ENCODE data around the gene C7orf25.

C7orf25 gene

DNA sequence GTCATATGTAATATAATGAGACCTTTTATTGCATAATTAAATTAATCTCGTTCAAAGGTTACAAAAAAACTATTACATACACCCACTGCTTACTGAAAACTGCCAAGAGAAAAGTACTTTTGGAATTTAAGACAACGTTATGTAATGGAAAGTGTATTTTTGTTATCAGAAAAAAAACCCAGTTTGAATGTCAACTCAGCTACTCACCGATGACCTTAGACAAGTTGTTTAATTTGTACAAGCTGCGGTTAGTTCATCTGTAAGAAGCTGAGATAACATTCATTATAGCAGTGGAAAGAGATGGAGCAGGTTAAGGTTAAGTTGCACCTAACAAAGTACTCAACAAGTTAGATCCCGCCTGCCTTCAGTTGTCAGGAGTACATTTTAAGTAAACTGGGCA, 19.0 kb upstream of the C7orf25 start:
- Histone ChIP-seq H3K4me1 (peaks cover 48% of the 10 kb centered on the region), H3K4me2 (peak overlapping the region; percentile 90), H4K20me1 (peaks cover 56% of the 10 kb centered on the region), H3K9me3 (no peaks in the 10 kb centered on the region), H3K9ac (peak overlapping the region; percentile 98), H3K36me3 (peaks cover 33% of the 10 kb centered on the region), H3K27me3 (no peaks in the 10 kb centered on the region), H3K27ac (peak overlapping the region; percentile 90), H3K4me3 (peak overlapping the region; percentile 99)
- TF ChIP-seq Cebpa-rat (IDR thresholded peaks at IDR 0.05): no peak

DNA sequence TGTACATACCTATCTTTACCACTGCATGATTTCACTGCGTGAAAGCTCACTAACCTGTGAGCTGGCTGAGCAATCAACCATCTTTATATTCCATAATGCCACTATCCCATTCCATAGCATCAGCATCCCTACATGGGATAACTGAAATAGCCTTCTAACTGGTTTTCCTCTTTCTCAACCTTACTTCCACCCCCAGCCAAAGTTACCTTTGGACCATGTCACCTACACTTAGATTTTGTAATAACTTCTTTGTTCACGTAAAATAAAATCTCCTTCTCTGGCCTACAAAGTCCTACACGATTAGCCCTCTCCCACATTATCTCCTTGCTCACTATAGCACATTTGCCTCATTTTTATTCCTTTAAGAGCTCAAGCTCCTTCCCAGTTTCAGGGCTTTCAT, 17.6 kb upstream of the C7orf25 start:
- Histone ChIP-seq H3K4me2 (peak overlapping the region; percentile 90), H3K4me3 (no peak overlapping the region), H3K27me3 (no peaks in the 10 kb centered on the region), H3K9ac (no peak overlapping the region; the same call in 1 of the 2 replicates), H3K9me3 (no peaks in the 10 kb centered on the region), H4K20me1 (peaks cover 71% of the 10 kb centered on the region), H3K4me1 (peaks cover 47% of the 10 kb centered on the region), H3K36me3 (peaks cover 36% of the 10 kb centered on the region), H3K27ac (no peak overlapping the region)
- TF ChIP-seq Cebpa-rat (IDR thresholded peaks at IDR 0.05): no peak

DNA sequence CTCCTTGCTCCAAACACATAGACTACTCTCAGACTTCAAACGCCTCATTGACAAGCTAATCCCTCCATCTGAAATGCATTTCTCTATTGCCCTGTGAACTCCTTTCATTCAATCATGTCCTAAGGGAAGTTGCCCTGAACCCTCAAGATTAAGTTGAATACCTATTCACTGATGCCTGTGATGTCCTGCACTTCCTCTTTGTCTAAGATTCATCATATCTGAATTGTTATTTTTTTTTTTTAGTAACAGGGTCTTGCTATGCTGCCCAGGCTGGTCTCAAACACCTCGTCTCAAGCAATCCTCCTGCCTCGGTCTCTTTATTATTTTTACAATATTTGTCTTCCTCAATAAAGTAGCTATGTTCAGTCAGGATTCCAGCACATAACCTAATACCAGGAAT, 16.9 kb upstream of the C7orf25 start:
- Histone ChIP-seq H3K4me1 (peaks cover 40% of the 10 kb centered on the region), H3K4me3 (no peak overlapping the region), H4K20me1 (peaks cover 77% of the 10 kb centered on the region), H3K9me3 (no peaks in the 10 kb centered on the region), H3K4me2 (peak overlapping the region; percentile 90), H3K36me3 (peaks cover 43% of the 10 kb centered on the region), H3K9ac (no peak overlapping the region), H3K27me3 (no peaks in the 10 kb centered on the region), H3K27ac (no peak overlapping the region)
- TF ChIP-seq Cebpa-rat (IDR thresholded peaks at IDR 0.05): no peak

DNA sequence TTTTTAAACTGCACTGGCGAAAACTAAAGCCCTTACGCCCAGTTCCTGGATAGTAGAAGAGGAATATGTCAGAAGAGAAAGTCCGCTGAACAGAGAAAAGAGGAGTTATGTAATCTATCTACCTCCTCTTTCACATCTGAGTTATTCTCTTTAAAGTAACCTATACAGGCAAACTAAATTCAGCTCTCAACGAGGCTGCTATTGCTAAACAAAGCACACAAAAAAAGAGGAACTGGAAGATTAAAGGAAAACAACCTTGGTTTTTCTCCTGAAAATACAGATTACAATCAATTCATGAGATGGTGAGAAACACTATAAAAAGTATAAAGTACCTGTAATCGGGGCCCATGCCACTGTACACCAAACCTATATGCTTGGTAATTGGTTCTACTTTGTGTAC, 14.3 kb upstream of the C7orf25 start:
- Histone ChIP-seq H3K9me3 (no peaks in the 10 kb centered on the region), H3K4me3 (no peak overlapping the region), H3K27ac (no peak overlapping the region), H3K36me3 (peaks cover 68% of the 10 kb centered on the region), H3K4me2 (no peak overlapping the region), H3K27me3 (no peaks in the 10 kb centered on the region), H4K20me1 (peaks cover 72% of the 10 kb centered on the region), H3K9ac (no peak overlapping the region), H3K4me1 (peaks cover 32% of the 10 kb centered on the region)
- no peak for TF ChIP-seq Cebpa-rat (IDR thresholded peaks at IDR 0.05)

DNA sequence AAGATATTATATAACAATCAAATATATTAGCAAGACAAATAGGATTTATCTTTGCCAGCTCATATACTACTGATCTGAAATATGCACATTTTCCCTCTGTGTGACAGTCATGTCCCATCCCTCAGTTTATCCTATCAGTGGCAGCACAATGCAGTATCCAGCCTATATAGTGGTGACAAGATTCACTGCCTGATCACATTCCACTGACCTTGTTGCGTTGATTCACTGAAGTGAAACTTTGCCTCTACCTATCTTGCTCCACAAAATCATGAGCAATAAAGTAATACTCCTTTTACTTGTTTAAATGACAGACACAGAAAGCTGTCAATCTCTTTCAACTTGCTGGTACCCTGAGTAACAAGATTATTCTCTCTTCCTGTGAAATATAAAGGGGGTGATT, 13.8 kb upstream of the C7orf25 start:
- Histone ChIP-seq H3K27me3 (no peaks in the 10 kb centered on the region), H4K20me1 (peaks cover 66% of the 10 kb centered on the region), H3K36me3 (peaks cover 74% of the 10 kb centered on the region), H3K9me3 (no peaks in the 10 kb centered on the region), H3K4me2 (no peak overlapping the region), H3K9ac (no peak overlapping the region), H3K27ac (no peak overlapping the region), H3K4me1 (peaks cover 28% of the 10 kb centered on the region), H3K4me3 (no peak overlapping the region)
- no peak for TF ChIP-seq Cebpa-rat (IDR thresholded peaks at IDR 0.05)

DNA sequence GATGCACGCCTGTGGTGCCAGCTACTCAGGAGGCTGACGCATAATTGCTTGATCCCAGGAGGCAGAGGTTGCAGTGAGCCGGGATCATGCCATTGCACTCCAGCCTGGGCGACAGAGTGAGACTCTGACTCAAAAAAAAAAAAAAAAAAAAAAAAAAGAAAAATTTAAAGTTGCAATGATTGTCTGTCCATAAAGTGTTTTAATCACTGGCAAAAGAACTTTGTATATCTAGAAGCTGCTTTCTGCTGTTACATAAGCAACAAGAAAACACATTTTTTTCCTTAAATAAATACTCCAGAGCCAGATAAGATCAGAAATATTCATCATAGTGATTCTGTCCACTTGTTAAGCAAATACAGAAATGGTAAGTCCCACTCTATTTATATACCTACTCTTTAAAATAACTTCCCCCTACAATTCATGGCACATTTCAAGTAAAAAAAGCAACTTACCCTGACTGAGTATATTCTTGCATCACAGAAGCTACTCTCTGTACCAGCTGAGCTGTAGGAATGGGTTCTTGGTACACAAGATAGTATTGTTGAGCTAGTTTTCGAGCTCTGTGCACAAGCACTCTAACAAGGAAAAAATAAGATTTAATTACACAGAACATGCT, 12.5 kb upstream of the C7orf25 start:
- Histone ChIP-seq H3K36me3 (peaks cover 85% of the 10 kb centered on the region), H3K4me1 (peaks cover 15% of the 10 kb centered on the region), H3K9me3 (no peaks in the 10 kb centered on the region), H3K4me2 (no peak overlapping the region), H4K20me1 (peaks cover 53% of the 10 kb centered on the region), H3K27me3 (no peaks in the 10 kb centered on the region), H3K9ac (no peak overlapping the region), H3K27ac (no peak overlapping the region), H3K4me3 (no peak overlapping the region)
- TF ChIP-seq Cebpa-rat (IDR thresholded peaks at IDR 0.05): no peak

DNA sequence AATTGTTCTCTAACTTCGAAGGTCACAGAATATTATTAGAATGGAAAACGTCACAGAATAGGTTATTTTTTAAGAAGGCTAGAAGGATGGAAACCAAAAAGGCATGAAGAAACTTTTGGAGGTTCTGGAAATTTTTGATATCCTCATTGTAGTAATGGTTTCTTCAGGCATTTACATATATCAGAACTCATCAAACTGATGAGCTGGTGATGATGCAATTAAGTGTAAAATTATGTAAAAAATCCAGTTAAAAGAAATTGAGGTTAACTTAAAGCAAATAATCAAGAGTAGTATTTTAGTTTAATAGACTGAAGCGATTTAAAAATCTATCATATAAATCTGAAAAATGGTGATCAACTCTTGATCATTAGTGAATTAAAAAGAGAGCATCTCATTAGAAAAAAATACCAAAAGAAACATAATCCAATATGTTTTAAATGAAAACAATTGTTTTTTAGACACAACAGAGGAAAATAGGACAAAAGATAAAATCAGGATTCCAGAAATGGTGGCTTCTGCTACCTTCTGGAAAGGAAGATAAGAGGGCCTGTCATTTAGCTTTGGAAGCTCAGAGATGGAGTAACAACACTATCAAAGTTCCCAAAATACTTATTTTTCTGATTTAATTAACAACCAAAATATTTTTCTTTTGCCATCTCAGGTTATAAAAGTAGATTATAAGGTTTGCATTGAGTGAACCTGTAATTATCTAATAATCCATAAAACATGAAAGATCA, 10.3 kb upstream of the C7orf25 start:
- H3K27ac ChIP-seq: no peak overlapping the region
- H4K20me1 ChIP-seq: peaks cover 31% of the 10 kb centered on the region
- H3K9me3 ChIP-seq: no peaks in the 10 kb centered on the region
- H3K4me1 ChIP-seq: no peaks in the 10 kb centered on the region
- H3K4me2 ChIP-seq: no peak overlapping the region
- peaks cover 95% of the 10 kb centered on the region for H3K36me3 ChIP-seq
- TF ChIP-seq Cebpa-rat (IDR thresholded peaks at IDR 0.05): no peak
- no peaks in the 10 kb centered on the region for H3K27me3 ChIP-seq
- no peak overlapping the region for H3K4me3 ChIP-seq
- no peak overlapping the region for H3K9ac ChIP-seq

DNA sequence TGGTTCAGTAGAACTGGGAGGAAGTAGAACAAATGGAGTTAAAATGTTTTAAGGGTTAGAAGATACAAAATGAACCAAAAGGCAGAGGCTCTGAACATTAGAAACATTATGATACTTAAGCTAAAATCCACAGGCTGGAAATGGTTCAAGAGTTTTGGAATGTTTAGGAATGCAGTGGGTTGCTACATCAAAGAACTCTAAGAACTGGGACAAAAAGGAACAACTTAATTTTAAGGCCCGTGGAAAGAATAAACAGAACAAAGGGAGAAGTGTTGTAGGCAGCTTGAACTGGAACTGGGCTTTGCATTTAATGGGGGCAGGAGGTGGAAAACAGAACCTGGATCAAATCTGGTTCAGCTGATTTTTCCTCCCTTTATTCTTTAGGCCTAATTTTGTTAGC, 3.5 kb upstream of the C7orf25 start:
- Histone ChIP-seq H4K20me1 (no peaks in the 10 kb centered on the region), H3K36me3 (peaks cover 55% of the 10 kb centered on the region), H3K9ac (no peak overlapping the region), H3K27ac (no peak overlapping the region), H3K4me3 (no peak overlapping the region), H3K27me3 (no peaks in the 10 kb centered on the region), H3K4me2 (no peak overlapping the region), H3K4me1 (peaks cover 16% of the 10 kb centered on the region), H3K9me3 (no peaks in the 10 kb centered on the region)
- no peak for TF ChIP-seq Cebpa-rat (IDR thresholded peaks at IDR 0.05)

DNA sequence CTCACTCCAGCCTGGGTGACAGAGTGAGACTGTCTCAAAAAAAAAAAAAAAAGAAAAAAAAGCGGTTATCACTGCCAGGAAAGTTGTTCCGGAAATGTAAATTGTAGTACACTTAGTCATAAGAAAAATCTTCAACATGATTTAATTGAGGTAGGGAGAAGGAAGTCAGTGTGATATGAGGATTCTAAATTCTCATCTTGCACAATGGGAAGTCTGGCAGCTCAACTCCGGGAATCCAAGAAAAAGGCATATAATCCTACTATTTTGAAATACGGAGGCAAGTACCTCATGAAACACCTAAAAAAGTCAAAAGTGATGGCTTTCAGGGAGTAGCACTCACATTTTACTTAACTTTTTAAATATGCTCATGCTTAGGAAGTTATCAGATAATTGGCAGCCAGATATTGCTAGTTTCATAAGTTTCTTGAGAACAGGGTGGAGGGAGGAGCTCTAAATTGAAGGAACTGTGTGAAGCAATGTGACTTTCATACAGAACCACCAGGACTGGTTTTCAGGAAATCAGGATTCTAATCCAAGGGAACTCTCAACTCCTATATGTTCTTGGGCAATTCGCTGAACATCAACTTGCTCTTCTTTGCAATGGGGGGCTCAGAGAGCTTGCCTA, 2.7 kb upstream of the C7orf25 start:
- no peak overlapping the region for H3K4me3 ChIP-seq
- peaks cover 55% of the 10 kb centered on the region for H3K36me3 ChIP-seq
- no peaks in the 10 kb centered on the region for H4K20me1 ChIP-seq
- no peak for TF ChIP-seq Cebpa-rat (IDR thresholded peaks at IDR 0.05)
- no peak overlapping the region for H3K4me2 ChIP-seq
- peaks cover 19% of the 10 kb centered on the region for H3K4me1 ChIP-seq
- no peak overlapping the region for H3K27ac ChIP-seq
- no peak overlapping the region for H3K9ac ChIP-seq
- H3K9me3 ChIP-seq: no peaks in the 10 kb centered on the region
- no peaks in the 10 kb centered on the region for H3K27me3 ChIP-seq

DNA sequence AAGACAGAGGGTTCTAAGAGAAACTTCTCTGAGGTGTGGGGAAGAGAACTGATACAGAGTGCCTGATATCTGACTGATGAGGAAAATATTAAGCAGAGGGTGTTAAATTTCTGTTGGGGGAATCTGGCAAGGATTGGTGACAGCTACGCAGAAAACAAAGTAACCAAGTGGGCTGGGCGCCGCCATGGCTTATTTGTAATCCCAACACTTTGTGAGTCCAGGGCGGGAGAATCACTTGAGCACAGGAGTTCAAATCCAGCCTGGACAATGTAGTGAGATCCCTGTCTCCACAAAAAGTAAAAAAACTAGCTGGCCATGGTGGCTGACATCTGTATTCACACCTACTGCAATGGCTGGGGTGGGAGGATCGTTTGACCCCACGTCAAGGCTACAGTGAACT, 2.1 kb upstream of the C7orf25 start:
- no peak overlapping the region for H3K4me2 ChIP-seq
- no peak overlapping the region for H3K4me3 ChIP-seq
- H4K20me1 ChIP-seq: no peaks in the 10 kb centered on the region
- H3K4me1 ChIP-seq: peaks cover 19% of the 10 kb centered on the region
- H3K27ac ChIP-seq: no peak overlapping the region
- no peak for TF ChIP-seq Cebpa-rat (IDR thresholded peaks at IDR 0.05)
- H3K36me3 ChIP-seq: peaks cover 49% of the 10 kb centered on the region
- no peaks in the 10 kb centered on the region for H3K9me3 ChIP-seq
- no peaks in the 10 kb centered on the region for H3K27me3 ChIP-seq
- no peak overlapping the region for H3K9ac ChIP-seq

Measured in BLaER1 (cell line).